ENCODE measurements around the gene SH2D6. TPM values are rescaled to one million over a fixed set of nuclear protein-coding genes. Genes with fewer than 3 reads are reported as not detected.
"Not testable (repeated sequence)": the region's sequence is repeated elsewhere in the genome, so short reads cannot be mapped to it uniquely, and the experiment has no call there.

The SH2D6 gene
- polyA plus RNA-seq, 1 donor = 1.3 TPM

DNA sequence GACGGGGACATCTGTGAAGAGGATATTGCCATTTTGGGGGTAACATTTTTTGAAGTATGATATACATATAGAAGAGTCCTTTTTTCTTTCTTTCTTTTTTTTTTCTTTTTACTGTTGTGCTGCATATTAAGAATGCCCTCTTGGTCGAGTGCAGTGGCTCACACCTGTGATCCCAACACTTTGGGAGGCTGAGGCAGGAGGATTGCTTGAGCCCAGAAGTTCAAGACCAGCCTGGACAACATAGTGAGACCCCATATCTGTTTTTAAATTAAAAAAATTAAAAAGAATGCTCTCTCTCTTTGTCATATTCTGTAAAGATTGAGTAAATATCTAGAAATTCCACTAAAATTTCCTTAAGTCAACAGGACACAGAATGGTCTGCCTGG lies 3.6 kb downstream of the SH2D6 start:
- DNase-seq = no peak

- no peak for DNase-seq
Measured at GRCh38 chr2:85423525-85423924, 5.0 kb downstream of the SH2D6 start.

DNA sequence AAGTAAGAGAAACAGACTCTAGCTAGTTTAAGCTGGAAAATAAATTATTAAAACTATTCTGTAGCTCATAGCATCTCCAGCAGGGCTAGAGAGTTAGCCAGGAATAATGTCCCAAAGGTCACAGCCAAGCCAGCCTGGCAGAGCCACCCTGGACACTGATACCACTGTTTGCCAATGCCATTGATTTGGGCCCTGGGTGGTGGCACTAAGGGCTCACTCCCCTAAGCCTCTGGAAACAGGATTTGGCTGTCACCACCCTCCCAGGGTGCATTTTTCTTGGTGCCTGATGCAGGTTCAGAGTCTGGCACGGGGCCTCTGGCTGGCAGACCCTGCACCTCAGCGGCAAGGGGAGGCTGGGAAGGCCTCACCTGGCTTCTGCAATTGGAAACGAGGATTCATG lies 7.1 kb downstream of the SH2D6 start:
- no peak for DNase-seq

DNA sequence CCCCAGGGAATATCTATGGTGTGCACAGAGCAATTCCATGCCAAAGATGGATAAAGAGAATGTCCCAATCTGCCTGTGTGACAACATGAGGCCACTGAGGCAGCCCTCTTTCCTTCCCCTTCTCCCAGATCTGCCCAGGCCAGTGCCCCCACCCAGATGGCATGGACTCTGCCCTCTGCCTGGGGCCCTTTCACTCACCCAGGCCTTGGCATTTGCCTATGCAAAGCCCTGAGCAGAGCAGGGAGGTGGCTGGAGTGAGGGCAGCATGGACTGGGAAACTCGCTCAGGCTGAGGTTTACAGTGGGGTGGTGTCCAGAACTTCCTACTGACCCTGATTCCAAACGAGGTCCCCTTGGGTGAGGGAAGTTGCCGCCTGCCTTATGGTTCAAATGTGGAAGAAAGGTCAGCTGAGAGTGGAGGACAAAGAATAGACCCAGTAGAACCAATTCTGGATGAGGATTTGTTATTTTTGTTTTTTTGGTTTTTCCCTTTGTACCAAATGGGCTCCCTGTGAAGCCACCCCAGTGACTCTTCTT lies 8.9 kb downstream of the SH2D6 start:
- no peak for DNase-seq

DNA sequence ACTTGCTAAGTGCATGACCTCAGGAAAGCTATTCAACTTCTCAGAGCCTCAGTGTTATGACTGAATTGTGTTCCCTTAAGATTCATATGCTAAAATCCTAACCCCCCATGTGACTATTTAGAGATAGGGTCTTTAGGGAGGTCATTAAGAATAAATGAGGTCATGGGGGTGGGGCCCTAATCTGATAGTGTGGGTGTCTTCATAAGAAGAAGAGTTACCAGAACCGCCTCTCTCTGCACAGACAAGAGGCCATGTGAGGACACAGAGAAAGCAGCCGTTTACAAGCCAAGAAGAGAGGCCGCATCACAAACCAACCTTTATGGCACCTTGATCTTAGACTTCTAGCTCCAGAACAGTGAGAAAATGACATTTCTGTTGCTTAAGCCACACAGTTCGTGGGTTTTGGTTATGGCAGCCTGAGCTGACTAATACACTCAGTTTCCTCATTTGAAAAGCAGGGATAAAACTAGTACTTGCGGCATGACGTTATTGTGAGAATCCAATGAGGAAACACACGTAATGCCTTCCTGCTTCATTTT lies 9.9 kb downstream of the SH2D6 start:
- no peak for DNase-seq

- DNase-seq = no peak
Measured at GRCh38 chr2:85429213-85429923, 10.9 kb downstream of the SH2D6 start.

- no peak for DNase-seq
Measured at GRCh38 chr2:85429924-85430289, 11.4 kb downstream of the SH2D6 start.

- DNase-seq = no peak
Measured at GRCh38 chr2:85430752-85431569, 12.4 kb downstream of the SH2D6 start.

DNA sequence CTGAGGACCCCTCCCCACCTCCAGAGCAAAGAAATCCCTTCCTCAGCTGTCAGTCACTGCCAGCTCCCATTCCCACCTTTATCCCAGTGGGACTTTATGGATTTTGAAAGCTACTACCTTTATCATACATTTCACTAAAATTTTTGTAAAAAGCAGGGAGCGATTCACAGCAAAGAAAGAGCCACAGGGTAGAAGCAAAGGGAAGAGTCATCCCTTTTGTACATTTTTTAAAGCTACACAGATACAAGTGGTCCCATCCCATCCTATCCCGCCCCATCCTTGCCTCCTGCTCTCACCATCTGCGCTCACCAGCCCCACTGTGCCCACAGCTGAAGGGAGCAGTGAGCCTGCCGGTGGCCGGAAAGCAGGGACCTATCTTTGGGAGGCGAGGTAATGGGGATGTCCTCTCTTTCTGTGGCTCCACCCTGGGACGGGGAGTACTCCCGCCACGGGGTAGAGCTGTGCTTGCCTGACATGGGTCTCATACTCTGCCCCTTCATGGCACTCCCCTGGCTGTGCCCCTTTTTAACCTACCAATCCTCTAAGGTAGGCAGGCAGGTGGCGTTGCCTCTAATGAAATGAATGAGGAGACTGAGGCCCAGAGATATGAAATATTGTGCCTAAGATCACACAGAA lies 13.2 kb downstream of the SH2D6 start:
- no peak for DNase-seq

- DNase-seq = no peak
Measured at GRCh38 chr2:85433511-85434089, 15.1 kb downstream of the SH2D6 start.

- no peak for DNase-seq
Measured at GRCh38 chr2:85434696-85435095, 16.2 kb downstream of the SH2D6 start.

DNA sequence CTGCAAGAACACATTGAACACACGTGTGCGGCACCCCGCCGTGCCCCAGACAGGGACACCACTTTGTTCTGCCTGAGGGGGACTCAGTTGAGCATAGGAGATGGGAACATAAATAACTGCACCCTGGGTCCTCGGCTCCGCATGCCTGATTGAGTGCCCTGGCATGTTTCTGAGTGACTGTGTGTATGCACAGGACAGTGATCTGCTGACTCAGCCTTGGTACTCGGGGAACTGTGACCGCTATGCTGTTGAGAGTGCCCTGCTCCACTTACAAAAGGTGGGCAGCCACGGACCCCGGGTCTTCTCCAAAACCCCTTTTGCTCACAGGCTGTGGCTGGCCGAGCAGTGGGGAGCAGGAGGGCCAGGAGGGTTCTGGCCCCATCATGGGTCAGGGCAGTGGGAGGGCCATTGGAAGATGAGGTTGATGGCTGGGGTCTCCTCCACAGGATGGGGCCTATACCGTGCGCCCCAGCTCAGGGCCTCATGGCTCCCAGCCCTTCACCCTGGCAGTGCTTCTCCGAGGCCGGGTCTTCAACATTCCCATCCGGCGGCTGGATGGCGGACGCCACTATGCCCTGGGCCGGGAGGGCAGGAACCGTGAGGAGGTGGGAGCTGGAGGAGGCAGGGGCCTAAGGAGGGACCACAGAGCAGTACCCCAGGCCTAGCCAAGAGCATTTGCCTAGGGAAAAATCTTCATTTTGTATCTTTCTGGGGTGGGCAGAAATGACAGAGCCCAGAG lies 16.9 kb downstream of the SH2D6 start:
- no peak for DNase-seq

- DNase-seq = no peak
Measured at GRCh38 chr2:85435981-85436835, 17.7 kb downstream of the SH2D6 start.

GRCh38 chr2:85436836-85437487 lies 18.4 kb downstream of the SH2D6 start:
- no peak for DNase-seq

DNA sequence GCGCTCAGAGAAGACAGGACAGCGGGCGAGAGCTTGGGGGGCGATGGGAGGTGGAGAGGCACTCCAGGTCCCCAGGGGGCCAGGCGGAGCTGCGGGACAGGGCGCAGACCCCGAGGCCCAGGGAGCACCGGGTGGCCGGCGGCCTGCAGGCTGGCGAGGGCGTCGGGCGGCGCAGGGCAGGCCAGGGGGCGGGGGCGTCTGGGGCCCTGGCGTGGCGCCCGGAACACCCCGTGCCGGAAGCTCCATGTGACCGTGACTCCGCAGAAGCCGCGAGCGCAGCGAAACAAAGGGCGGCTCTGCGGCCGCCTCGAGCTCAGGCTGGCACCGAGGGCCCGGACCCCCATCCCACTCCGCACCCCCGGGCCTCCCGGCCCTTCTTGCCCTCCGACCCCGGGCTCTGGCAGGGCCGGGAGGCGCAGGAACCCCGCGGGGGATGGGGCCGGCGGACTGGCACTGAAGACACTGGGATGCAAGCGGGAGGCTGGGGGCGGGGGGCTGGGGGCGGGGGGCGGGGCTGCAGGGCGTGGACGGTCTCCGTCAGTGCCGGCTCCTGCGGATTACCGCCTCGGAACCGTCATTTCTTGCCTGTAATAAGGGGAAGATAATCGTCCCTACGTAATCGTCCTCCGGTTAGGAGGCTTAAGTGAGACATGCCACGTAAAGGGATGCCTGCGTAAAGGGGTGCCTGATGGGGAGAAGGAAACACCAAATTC lies 19.1 kb downstream of the SH2D6 start:
- no peak for DNase-seq

GRCh38 chr2:85438201-85439024 lies 19.9 kb downstream of the SH2D6 start:
- DNase-seq = no peak

- no peak for DNase-seq
Measured at GRCh38 chr2:85439025-85439472, 20.5 kb downstream of the SH2D6 start.

DNA sequence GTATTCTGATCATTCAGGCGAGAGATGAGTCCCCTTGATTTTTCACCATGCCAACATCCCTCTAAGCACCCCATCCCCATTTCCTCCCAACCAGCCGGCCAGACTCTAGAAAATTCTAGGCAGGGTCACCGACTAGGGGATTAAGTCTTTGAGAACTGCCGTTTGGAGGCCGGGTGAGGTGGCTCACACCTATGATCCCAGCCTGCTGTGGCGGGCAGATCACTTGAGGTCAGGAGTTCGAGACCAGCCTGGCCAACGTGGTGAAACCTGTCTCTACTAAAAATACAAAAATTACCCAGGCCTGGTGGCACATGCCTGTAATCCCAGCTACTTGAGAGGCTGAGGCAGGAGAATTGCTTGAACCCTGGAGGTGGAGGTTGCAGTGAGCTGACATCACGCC lies 21.1 kb downstream of the SH2D6 start:
- DNase-seq = not testable (repeated sequence)
